Neutrophil (primary cell): Measurements from ENCODE around the gene NEURL1.
"Not testable (repeated sequence)": the region's sequence is repeated elsewhere in the genome, so short reads cannot be mapped to it uniquely, and the experiment has no call there.

Experiments used
- H3K27ac ChIP-seq: fragments of 200-600 bp; sonication (generic); 2 replicates; pipeline ENCODE4 v1.5.1; 2016; ENCODE audit warnings: mild to moderate bottlenecking, moderate library complexity
- H3K27me3 ChIP-seq: fragments of 200-600 bp; sonication (generic); 2 replicates; pipeline ENCODE4 v1.6.0; 2016; ENCODE audit warnings: mild to moderate bottlenecking
- H3K36me3 ChIP-seq: fragments of 200-600 bp; sonication (generic); 2 replicates; pipeline ENCODE4 v1.5.1; 2017
- H3K4me1 ChIP-seq, 2 experiments: fragments of 200-600 bp in 1 of 2; sonication (generic) in 1 of 2; 1 replicate in 1 of 2; 2 replicates in 1 of 2; pipeline versions ENCODE4 v1.5.1 to v1.6.1; 2013 to 2016; ENCODE audit warnings: low read depth in 1 of 2, low read length in 1 of 2, mild to moderate bottlenecking in 1 of 2, moderate library complexity in 1 of 2; ENCODE audit not compliant: control insufficient read depth in 1 of 2, insufficient read depth in 1 of 2
- H3K4me3 ChIP-seq, 2 experiments: fragments of 200-600 bp in 1 of 2; sonication (generic) in 1 of 2; 1 replicate in 1 of 2; 2 replicates in 1 of 2; pipeline ENCODE4 v1.5.1; 2013 to 2016; ENCODE audit warnings: low read depth in 1 of 2, low read length in 1 of 2, mild to moderate bottlenecking in 1 of 2, moderate library complexity in 1 of 2
- H3K9me3 ChIP-seq: fragments of 200-600 bp; sonication (generic); 2 replicates; pipeline ENCODE4 v1.5.1; 2016
- CTCF ChIP-seq: fragments of 200-600 bp; sonication (generic); IDR thresholded peaks from 2 replicates; pipeline ENCODE4 v1.5.1; 2016; ENCODE audit warnings: antibody characterized with exemption

The NEURL1 gene

GRCh38 chr10:103519798-103520197 is 26.3 kb downstream of the NEURL1 start:
- Histone ChIP-seq H3K4me1 (no peaks in the 10 kb centered on the region), H3K27ac (no peak overlapping the region), H3K27me3 (peaks cover 14% of the 10 kb centered on the region), H3K9me3 (no peaks in the 10 kb centered on the region), H3K4me3 (no peak overlapping the region), H3K36me3 (no peaks in the 10 kb centered on the region)
- TF ChIP-seq CTCF, result no peak

- peaks cover 17% of the 10 kb centered on the region for H3K27me3 ChIP-seq
- not testable (repeated sequence) for H3K4me3 ChIP-seq, H3K36me3 ChIP-seq, H3K9me3 ChIP-seq, H3K4me1 ChIP-seq, H3K27ac ChIP-seq
Observed at GRCh38 chr10:103522006-103522405, 28.5 kb downstream of the NEURL1 start.

- Histone ChIP-seq H3K4me1 (no peaks in the 10 kb centered on the region), H3K4me3 (no peak overlapping the region), H3K36me3 (no peaks in the 10 kb centered on the region), H3K9me3 (no peaks in the 10 kb centered on the region), H3K27ac (no peak overlapping the region), H3K27me3 (peaks cover 17% of the 10 kb centered on the region)
- no peak for TF ChIP-seq CTCF
Observed at GRCh38 chr10:103523683-103524082, 30.2 kb downstream of the NEURL1 start.

GRCh38 chr10:103525901-103526300 is 32.4 kb downstream of the NEURL1 start:
- TF ChIP-seq CTCF, result no peak
- Histone ChIP-seq H3K27ac (no peak overlapping the region), H3K9me3 (no peaks in the 10 kb centered on the region), H3K4me1 (no peaks in the 10 kb centered on the region), H3K36me3 (no peaks in the 10 kb centered on the region), H3K27me3 (peaks cover 17% of the 10 kb centered on the region), H3K4me3 (no peak overlapping the region)

GRCh38 chr10:103527476-103527875 is 34.0 kb downstream of the NEURL1 start:
- not testable (repeated sequence) for H3K4me3 ChIP-seq, H3K9me3 ChIP-seq, H3K27ac ChIP-seq, H3K4me1 ChIP-seq, H3K36me3 ChIP-seq
- H3K27me3 ChIP-seq, result peaks cover 17% of the 10 kb centered on the region

GRCh38 chr10:103528549-103528948 is 35.0 kb downstream of the NEURL1 start:
- H3K27me3 ChIP-seq, result peaks cover 14% of the 10 kb centered on the region
- H3K27ac ChIP-seq, result no peak overlapping the region
- TF ChIP-seq CTCF, result no peak
- no peaks in the 10 kb centered on the region for H3K36me3 ChIP-seq
- no peak overlapping the region for H3K4me3 ChIP-seq
- H3K4me1 ChIP-seq, result no peaks in the 10 kb centered on the region
- no peaks in the 10 kb centered on the region for H3K9me3 ChIP-seq

- no peak overlapping the region for H3K27ac ChIP-seq
- no peak overlapping the region for H3K4me3 ChIP-seq
- H3K27me3 ChIP-seq, result peaks cover 6% of the 10 kb centered on the region
- H3K36me3 ChIP-seq, result no peaks in the 10 kb centered on the region
- H3K9me3 ChIP-seq, result no peaks in the 10 kb centered on the region
- no peak for TF ChIP-seq CTCF
- H3K4me1 ChIP-seq, result no peaks in the 10 kb centered on the region
Observed at GRCh38 chr10:103529539-103529938, 36.0 kb downstream of the NEURL1 start.
